Liver (tissue), 9 donors: ENCODE data around the gene RNF157. TPM values are rescaled to one million over a fixed set of nuclear protein-coding genes. Genes with fewer than 3 reads are reported as not detected.

Source experiments
- DNase-seq: peaks from one replicate; pipeline ENCODE4 v3.0.0-alpha.2; 2017; ENCODE audit warnings: low spot score
- H3K27ac ChIP-seq, 2 donors: one replicate each; pipeline ENCODE4 v1.7.0; 2013; ENCODE audit warnings: inconsistent platforms in 2 of 2, low read length in 2 of 2, control low read depth in 1 of 2, low read depth in 1 of 2, mild to moderate bottlenecking in 1 of 2
- H3K27me3 ChIP-seq, 4 donors: one replicate each; pipeline versions ENCODE4 v1.6.1 to v1.7.0; 2013; ENCODE audit warnings: low read length in 3 of 4, inconsistent platforms in 1 of 4, mild to moderate bottlenecking in 1 of 4, moderate library complexity in 1 of 4; ENCODE audit not compliant: control insufficient read depth in 4 of 4, insufficient read depth in 4 of 4
- H3K36me3 ChIP-seq, 4 donors: one replicate each; pipeline versions ENCODE4 v1.6.1 to v1.7.0; 2013; ENCODE audit warnings: low read length in 3 of 4, mild to moderate bottlenecking in 3 of 4, low read depth in 1 of 4, moderate library complexity in 1 of 4; ENCODE audit not compliant: control insufficient read depth in 4 of 4, insufficient read depth in 3 of 4
- H3K4me1 ChIP-seq, 4 donors: one replicate each; pipeline versions ENCODE4 v1.6.1 to v1.7.0; 2013; ENCODE audit warnings: low read length in 3 of 4, mild to moderate bottlenecking in 3 of 4, moderate library complexity in 1 of 4; ENCODE audit not compliant: control insufficient read depth in 4 of 4, insufficient read depth in 4 of 4
- H3K4me3 ChIP-seq, 3 donors: one replicate each; pipeline versions ENCODE4 v1.6.1 to v1.7.0; 2013; ENCODE audit warnings: low read length in 3 of 3, control low read depth in 1 of 3, low read depth in 1 of 3, mild to moderate bottlenecking in 1 of 3
- H3K9ac ChIP-seq, 2 donors: one replicate each; pipeline ENCODE4 v1.7.0; 2013; ENCODE audit warnings: low read length in 2 of 2, mild to moderate bottlenecking in 2 of 2, moderate library complexity in 2 of 2, control low read depth in 1 of 2, low read depth in 1 of 2
- H3K9me3 ChIP-seq, 4 donors: one replicate each; pipeline versions ENCODE4 v1.6.1 to v1.7.0; 2013; ENCODE audit warnings: low read length in 3 of 4; ENCODE audit not compliant: control insufficient read depth in 4 of 4
- FOXA1 ChIP-seq: IDR thresholded peaks from 2 replicates; pipeline ENCODE4 v1.6.1; 2016; ENCODE audit warnings: antibody characterized with exemption
- FOXA2 ChIP-seq: IDR thresholded peaks from 2 replicates; pipeline ENCODE4 v1.6.1; 2016; ENCODE audit warnings: antibody characterized with exemption
- GABPA ChIP-seq, 2 donors: IDR thresholded peaks in 1 of 2; conservative IDR thresholded peaks in 1 of 2; 2 replicates each; pipeline ENCODE4 v1.6.1; 2016; ENCODE audit warnings: antibody characterized with exemption in 2 of 2, mild to moderate bottlenecking in 1 of 2, moderate library complexity in 1 of 2
- HNF4A ChIP-seq, 2 donors: conservative IDR thresholded peaks; 2 replicates each; pipeline ENCODE4 v1.6.1; 2016; ENCODE audit warnings: antibody characterized with exemption in 2 of 2, mild to moderate bottlenecking in 2 of 2
- NR2F2 ChIP-seq: IDR thresholded peaks from 2 replicates; pipeline ENCODE4 v1.6.1; 2016; ENCODE audit warnings: antibody characterized with exemption
- RAD21 ChIP-seq, 2 donors: IDR thresholded peaks; 2 replicates each; pipeline ENCODE4 v1.6.1; 2016; ENCODE audit warnings: antibody characterized with exemption in 2 of 2, mild to moderate bottlenecking in 2 of 2
- RXRA ChIP-seq, 2 donors: IDR thresholded peaks; 2 replicates each; pipeline ENCODE4 v1.6.1; 2017 to 2018; ENCODE audit warnings: antibody characterized with exemption in 2 of 2, mild to moderate bottlenecking in 1 of 2
- SP1 ChIP-seq: IDR thresholded peaks from 2 replicates; pipeline ENCODE4 v1.6.1; 2018; ENCODE audit warnings: antibody characterized with exemption, mild to moderate bottlenecking
- TAF1 ChIP-seq: conservative IDR thresholded peaks from 2 replicates; pipeline ENCODE4 v1.6.1; 2016; ENCODE audit warnings: antibody characterized with exemption, mild to moderate bottlenecking
- YY1 ChIP-seq: IDR thresholded peaks from 2 replicates; pipeline ENCODE4 v1.6.1; 2016; ENCODE audit warnings: antibody characterized with exemption, mild to moderate bottlenecking
- WGBS: extraction: QIAGEN DNeasy Blood & Tissue Kit; methylation state at CpG from one replicate; pipeline ENCODE4 v1.1.7; 2013; 5-methylcytosine and 5-hydroxymethylcytosine counted together
- polyA plus RNA-seq, 2 donors: library from polyadenylated mRNA; stranded (reverse) in 1 of 2; unstranded in 1 of 2; fragments of 200-250 nt in 1 of 2; fragments of >200 nt in 1 of 2; fragmentation: Nextera tagmentation in 1 of 2; extraction: Ambion mirVana in 1 of 2; gene quantifications; one replicate each; pipeline versions ENCODE4 v1.2.1 to v1.2.3, GENCODE V29; 2013 to 2015
- total RNA-seq, 2 donors: library from RNA; depleted of rRNA; stranded (reverse); fragments of >200 nt; gene quantifications; one replicate each; pipeline ENCODE4 v1.2.3, GENCODE V29; 2014
- TF ChIP-seq, protein P1 (sequence below): IDR thresholded peaks from 2 replicates; pipeline ENCODE4 v1.6.1; 2016; ENCODE audit warnings: antibody characterized with exemption
- TF ChIP-seq, protein P2 (sequence below): fragments of 150-350 bp; IDR thresholded peaks from 2 replicates; pipeline ENCODE4 v1.5.1; 2017; ENCODE audit warnings: improper control_type of control experiment, low read depth, low read length; ENCODE audit not compliant: missing input control
- TF ChIP-seq, protein P3 (sequence below): IDR thresholded peaks from 2 replicates; pipeline ENCODE4 v1.6.1; 2016; ENCODE audit warnings: antibody characterized with exemption, mild to moderate bottlenecking
- donor health status: healthy.
- donor health status: healthy.
- donor health status: healthy.
- donor health status: healthy.
- donor health status: healthy.

RNF157 gene
- total and polyA plus RNA-seq, 4 donors: 0.42 to 2.9 (median 0.66) TPM

DNA sequence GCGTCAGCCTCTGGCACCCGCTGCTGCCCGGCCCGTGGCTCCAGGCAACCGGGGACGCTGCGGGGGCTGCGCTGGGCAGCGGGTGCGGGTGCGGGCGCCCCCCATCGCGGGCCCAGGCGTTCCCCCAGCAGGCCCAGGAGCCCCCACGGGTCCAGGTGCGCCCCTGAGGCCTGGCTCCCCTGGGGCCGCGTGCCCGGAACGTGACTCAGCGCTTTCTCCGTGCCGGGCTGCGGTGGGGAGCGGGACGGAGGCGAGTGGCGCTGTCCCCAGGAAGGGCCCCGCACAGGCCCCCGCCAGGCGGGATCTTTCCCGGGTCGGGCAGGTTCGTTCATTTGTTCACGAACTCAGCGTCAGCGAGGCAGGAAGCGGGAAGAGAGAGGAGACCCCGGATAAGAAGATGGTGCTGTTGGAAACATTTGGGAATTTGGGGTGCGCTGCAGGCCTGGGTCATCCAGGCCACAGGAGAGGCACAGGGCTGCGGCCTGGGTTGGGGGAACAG, 118.3 kb downstream of the RNF157 start (continued):
- no peak for TF ChIP-seq RAD21 (IDR thresholded peaks at IDR 0.05)
- no peak for TF ChIP-seq HNF4A (conservative IDR thresholded peaks at IDR 0.05)
- TF ChIP-seq NR2F2: no peak
- no peak for TF ChIP-seq SP1
- TF ChIP-seq FOXA1: no peak
- TF ChIP-seq, protein P1, sequence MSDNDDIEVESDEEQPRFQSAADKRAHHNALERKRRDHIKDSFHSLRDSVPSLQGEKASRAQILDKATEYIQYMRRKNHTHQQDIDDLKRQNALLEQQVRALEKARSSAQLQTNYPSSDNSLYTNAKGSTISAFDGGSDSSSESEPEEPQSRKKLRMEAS: no peak
- TF ChIP-seq, protein P2, sequence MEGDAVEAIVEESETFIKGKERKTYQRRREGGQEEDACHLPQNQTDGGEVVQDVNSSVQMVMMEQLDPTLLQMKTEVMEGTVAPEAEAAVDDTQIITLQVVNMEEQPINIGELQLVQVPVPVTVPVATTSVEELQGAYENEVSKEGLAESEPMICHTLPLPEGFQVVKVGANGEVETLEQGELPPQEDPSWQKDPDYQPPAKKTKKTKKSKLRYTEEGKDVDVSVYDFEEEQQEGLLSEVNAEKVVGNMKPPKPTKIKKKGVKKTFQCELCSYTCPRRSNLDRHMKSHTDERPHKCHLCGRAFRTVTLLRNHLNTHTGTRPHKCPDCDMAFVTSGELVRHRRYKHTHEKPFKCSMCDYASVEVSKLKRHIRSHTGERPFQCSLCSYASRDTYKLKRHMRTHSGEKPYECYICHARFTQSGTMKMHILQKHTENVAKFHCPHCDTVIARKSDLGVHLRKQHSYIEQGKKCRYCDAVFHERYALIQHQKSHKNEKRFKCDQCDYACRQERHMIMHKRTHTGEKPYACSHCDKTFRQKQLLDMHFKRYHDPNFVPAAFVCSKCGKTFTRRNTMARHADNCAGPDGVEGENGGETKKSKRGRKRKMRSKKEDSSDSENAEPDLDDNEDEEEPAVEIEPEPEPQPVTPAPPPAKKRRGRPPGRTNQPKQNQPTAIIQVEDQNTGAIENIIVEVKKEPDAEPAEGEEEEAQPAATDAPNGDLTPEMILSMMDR: no peak
- no peak for TF ChIP-seq YY1
- no peak for TF ChIP-seq RXRA (IDR thresholded peaks at IDR 0.05)

DNA sequence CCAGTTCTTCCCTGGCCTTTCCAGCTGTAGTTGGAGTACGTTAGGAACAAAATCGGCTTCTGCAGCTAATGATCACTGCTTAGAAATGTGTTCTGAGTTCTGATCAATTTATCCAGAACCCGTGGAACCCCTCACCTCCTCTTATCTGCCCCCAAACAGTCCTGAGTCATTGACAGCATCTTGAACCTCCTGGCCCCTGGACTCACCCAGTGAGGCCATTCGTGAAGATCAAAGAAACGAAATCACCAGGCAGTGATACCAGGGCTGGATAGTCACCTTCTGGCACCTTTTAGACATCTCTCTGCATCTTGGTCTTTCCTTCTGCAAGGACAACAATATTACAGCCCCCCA, 119.7 kb downstream of the RNF157 start:
- H3K9me3 ChIP-seq: no peaks in the 10 kb centered on the region
- H3K27me3 ChIP-seq: no peaks in the 10 kb centered on the region
- H3K9ac ChIP-seq: no peak overlapping the region
- 92% methylated on average over 5 of the region's 5 CpGs for whole genome bisulfite sequencing
- no peak overlapping the region for H3K4me3 ChIP-seq
- DNase-seq: no peak
- TF ChIP-seq, protein P2: no peak
- TF ChIP-seq FOXA1 (no peak), FOXA2 (no peak), GABPA (IDR thresholded peaks at IDR 0.05 in 1 of 2, conservative IDR thresholded peaks at IDR 0.05 in 1 of 2) (no peak), RAD21 (IDR thresholded peaks at IDR 0.05) (no peak), TAF1 (no peak), YY1 (no peak)
- TF ChIP-seq, protein P3, sequence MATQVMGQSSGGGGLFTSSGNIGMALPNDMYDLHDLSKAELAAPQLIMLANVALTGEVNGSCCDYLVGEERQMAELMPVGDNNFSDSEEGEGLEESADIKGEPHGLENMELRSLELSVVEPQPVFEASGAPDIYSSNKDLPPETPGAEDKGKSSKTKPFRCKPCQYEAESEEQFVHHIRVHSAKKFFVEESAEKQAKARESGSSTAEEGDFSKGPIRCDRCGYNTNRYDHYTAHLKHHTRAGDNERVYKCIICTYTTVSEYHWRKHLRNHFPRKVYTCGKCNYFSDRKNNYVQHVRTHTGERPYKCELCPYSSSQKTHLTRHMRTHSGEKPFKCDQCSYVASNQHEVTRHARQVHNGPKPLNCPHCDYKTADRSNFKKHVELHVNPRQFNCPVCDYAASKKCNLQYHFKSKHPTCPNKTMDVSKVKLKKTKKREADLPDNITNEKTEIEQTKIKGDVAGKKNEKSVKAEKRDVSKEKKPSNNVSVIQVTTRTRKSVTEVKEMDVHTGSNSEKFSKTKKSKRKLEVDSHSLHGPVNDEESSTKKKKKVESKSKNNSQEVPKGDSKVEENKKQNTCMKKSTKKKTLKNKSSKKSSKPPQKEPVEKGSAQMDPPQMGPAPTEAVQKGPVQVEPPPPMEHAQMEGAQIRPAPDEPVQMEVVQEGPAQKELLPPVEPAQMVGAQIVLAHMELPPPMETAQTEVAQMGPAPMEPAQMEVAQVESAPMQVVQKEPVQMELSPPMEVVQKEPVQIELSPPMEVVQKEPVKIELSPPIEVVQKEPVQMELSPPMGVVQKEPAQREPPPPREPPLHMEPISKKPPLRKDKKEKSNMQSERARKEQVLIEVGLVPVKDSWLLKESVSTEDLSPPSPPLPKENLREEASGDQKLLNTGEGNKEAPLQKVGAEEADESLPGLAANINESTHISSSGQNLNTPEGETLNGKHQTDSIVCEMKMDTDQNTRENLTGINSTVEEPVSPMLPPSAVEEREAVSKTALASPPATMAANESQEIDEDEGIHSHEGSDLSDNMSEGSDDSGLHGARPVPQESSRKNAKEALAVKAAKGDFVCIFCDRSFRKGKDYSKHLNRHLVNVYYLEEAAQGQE: no peak
- H3K36me3 ChIP-seq: no peaks in the 10 kb centered on the region
- H3K4me1 ChIP-seq: peaks cover 0 to 7% (median 5%) of the 10 kb centered on the region in 4 donors
- H3K27ac ChIP-seq: no peak overlapping the region
